Stimulated activated CD4-positive, alpha-beta T cell treated with anti-CD3 and anti-CD28 coated beads, Interleukin-1b, Interleukin-23, amount 100 ng/mL, for 24 hours (primary cell): ENCODE results near the gene ZFHX3.

ENCODE experiments used
- DNase-seq, 4 experiments: peaks; one replicate each; pipeline ENCODE4 v3.0.0-alpha.2; 2020; ENCODE audit warnings: low read depth in 4 of 4, low spot score in 1 of 4

The ZFHX3 gene

GRCh38 chr16:72978212-72978611 lies 69.7 kb downstream of the ZFHX3 start:
- DNase-seq: no peak

GRCh38 chr16:72977127-72977526 lies 70.8 kb downstream of the ZFHX3 start:
- no peak for DNase-seq

GRCh38 chr16:72976438-72977064 lies 71.4 kb downstream of the ZFHX3 start:
- DNase-seq: no peak

DNA sequence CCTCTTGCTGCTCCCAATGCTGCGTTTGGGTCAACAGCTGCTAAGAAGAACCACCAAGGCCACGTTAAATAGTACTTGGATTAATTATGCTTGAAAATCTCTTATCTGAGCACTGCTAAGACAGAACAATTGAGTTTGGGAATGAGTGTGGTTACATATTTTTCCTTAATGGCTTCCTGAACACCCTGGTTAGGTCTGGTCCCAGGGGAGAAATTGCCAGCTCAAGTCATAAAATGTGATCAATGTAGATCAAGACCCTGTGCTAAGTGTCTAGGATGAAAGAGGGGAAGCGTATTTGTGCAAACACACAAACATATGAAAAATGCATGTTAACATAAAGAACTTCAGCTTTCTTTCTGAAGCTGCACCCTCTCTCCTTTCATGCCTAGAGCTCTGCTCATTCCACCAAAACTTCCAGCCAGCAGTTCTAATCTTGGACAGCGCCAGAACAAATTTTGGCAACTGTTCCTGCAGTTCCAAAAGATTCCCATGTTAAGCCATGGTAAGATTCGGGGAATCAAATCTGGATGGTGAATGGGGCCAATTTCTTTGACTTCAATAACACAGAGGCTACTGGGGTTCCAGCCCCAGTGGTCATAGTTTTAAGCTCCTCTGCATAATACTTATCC lies 72.0 kb downstream of the ZFHX3 start:
- no peak for DNase-seq

- DNase-seq: no peak
Observed at GRCh38 chr16:72974142-72974769, 73.7 kb downstream of the ZFHX3 start.

GRCh38 chr16:72972878-72973571 lies 74.9 kb downstream of the ZFHX3 start:
- no peak for DNase-seq

DNA sequence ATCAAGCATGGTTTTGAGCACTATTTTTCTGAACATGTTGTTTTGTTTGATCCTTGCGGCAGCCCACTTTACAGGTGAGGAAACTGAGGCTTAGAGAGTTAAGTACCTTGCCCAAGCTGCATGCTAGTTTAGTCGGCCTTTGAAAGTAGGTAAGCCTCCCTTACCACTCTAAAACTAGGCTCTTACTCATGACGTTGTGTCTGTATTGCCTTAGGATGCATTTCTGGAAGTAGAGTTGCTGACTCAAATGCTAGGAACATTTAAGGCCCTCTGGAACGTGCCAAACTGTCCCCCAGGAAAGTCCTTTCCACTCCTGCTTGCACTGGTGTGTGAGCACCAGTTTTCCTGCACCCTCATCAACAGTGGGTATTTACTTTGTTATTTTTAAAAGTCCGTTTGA lies 76.6 kb downstream of the ZFHX3 start:
- no peak for DNase-seq

DNA sequence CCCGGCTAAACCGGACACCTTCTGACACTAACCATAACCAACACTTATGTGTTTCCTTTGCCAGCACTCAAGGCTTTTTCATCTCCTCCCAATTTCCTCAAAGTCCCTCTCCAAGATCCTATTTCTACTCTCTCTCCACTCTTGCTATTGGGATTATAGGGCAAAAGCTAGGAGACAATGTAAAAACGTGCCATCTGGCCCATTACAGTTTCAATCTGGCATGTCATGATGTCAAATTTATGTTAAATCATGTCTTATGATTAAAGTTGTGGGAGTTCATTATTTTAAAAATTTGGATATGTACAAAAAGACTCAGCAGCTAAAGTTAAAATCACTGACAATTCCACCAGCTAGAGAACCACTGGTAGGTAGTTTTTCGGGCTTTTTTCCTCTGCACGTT lies 77.3 kb downstream of the ZFHX3 start:
- no peak for DNase-seq

DNA sequence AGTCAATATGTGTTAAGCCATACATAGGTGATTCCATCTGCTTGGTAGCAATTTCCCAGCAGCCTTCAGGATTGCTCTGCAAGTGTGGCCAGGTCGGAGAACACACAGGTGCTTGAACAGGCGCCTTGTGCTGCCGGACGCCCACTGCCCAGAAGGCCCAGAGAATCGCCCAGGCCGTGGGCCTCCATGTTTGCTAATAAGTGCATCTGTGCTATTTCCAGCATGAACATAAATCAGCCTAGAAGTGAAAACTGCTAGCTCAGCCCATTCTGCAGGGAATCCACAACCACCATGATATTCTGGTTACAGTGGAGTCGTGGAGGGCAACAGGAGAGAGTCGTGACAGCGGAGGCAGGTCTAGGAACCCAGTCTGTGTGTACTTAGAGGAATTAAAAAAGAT lies 78.1 kb downstream of the ZFHX3 start:
- DNase-seq: no peak

DNA sequence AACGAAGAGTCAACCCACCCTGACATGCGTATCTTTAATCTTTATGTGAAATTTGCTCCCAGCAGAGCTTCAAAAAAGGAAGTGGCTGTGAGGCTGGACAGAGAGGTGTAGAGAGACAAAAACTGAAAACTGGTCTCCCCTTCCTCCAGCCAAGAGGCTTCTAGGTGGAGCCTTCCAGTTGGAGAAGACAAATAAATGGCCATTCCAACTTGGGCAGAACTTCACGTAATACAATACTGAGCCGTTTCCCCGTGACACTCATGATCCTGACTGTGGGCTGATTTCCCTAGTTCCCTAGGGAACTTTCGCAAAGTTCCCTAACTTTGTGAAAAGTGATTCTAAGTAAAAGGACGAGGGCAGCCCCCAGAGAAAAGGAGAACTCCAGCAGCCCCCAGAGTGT lies 78.8 kb downstream of the ZFHX3 start:
- no peak for DNase-seq

GRCh38 chr16:72967941-72968340 lies 80.0 kb downstream of the ZFHX3 start:
- no peak for DNase-seq

GRCh38 chr16:72963533-72964315 lies 84.2 kb downstream of the ZFHX3 start:
- DNase-seq: no peak

DNA sequence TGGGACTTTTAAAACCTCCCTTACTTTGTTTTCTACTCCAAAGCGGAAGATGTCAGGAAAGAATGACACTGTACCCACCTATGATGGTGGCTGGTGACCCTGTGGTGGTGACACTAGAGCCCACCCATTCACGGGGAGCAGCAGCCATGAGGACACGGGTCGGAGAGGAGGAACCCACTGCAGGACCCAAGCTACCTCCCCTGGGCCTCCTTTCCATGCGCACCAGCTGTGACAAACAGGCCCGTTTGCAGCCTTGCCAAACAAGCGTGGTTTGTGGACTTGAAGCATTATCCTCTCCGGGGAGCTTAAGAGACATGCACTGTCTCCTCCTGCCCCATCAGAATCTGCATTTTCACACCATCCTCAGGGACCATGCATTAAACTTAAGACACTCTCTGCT lies 85.6 kb downstream of the ZFHX3 start:
- DNase-seq: no peak

DNA sequence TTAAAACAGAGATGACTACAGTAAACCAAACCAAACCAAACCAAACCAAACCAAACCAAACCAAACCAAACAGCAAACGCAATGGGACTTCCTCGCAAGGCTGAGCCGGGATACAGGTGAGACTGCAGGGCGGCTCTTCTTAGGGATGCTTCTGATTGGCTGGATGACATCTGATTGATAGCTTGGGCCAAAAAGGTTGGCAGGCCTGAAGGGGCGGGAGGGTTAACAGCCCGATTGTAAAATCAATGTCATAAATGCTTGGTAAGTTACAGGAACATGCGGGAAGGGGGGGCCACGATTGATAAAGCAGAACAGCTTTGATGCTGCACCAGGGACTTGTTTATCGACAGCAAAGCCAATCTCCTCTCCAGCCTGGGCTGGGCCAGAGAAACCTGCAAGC lies 86.1 kb downstream of the ZFHX3 start:
- DNase-seq: no peak

- no peak for DNase-seq
Observed at GRCh38 chr16:72961115-72961832, 86.7 kb downstream of the ZFHX3 start.

DNA sequence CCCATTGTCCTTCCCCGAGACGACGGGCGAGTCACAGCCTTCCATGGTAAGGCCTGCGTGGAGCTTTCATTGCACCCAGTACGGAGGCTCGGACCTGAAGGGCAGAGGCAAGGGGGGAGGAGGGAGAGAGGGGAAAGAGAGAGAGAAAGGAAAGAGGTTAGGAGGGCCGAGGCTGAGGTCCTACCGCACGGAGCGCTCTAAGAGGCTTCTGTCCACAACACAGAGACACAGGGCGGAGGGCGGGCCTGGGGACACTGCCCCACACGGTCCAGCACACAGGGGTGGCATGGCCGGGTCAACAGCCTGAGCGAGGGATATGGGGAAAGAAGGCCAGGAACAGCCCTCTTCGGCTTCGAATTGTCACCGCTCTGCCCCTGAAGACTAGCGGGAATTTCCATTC lies 87.8 kb downstream of the ZFHX3 start:
- DNase-seq: no peak

DNA sequence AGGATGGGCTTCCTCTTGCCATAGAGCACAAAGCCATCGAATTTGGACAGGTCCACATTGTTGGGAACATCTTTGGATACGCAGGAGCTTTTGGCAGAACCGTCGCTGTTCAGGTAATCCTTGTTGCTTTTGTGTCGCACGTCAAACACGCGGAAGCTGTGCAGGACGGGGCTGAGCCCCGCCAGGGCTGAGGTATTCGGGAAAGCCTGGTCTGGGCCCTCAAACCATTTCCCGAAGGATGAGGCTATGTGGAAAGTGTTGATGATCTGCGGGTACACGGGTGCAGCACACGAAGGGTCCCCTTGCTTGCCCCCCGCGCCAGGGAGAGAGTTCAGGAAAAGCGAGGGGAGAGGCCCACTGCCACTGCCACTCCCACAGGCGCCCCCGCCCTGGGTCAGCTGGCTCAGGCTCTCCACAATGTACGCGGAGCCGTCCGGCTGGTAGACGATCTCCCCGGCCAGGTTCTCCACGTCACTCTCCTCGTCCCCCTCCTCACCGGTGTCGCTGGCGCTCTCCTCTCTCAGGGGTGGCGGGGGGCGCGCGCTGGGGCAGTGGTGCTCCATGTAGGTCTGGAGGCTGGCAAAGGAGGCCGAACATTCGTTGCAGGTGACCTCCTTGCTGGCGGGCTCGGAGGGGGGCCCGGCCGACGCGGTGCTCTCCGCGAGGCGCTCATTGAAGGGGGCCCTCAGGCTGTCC lies 88.5 kb downstream of the ZFHX3 start:
- DNase-seq: no peak

DNA sequence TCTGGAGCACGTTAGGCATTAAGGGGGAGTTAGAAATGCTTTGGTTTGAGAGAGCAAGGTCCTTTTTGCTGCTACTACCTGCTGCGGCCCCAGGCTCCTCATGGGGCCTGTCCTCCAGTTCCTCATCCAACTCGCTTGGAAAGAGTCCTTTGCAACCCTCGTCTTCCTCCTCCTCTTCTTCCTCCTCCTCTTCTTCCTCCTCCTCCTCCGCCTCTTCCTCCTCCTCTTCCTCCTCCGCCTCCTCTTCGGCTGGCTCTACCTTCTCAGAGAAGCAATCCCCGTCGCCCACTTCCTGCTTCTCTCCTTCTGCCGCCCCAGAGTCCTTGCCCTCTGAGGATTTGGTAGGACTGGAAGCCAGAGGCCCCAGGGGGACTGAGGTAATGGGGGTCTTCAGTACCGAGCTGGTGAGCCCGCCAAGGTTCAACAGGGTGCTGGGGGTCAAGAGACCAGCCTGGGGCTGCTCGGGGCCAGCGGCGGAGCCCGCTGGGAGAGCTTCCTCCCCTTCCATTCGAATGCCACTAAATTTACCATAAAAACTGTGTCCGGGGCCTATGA lies 89.3 kb downstream of the ZFHX3 start:
- DNase-seq: no peak

DNA sequence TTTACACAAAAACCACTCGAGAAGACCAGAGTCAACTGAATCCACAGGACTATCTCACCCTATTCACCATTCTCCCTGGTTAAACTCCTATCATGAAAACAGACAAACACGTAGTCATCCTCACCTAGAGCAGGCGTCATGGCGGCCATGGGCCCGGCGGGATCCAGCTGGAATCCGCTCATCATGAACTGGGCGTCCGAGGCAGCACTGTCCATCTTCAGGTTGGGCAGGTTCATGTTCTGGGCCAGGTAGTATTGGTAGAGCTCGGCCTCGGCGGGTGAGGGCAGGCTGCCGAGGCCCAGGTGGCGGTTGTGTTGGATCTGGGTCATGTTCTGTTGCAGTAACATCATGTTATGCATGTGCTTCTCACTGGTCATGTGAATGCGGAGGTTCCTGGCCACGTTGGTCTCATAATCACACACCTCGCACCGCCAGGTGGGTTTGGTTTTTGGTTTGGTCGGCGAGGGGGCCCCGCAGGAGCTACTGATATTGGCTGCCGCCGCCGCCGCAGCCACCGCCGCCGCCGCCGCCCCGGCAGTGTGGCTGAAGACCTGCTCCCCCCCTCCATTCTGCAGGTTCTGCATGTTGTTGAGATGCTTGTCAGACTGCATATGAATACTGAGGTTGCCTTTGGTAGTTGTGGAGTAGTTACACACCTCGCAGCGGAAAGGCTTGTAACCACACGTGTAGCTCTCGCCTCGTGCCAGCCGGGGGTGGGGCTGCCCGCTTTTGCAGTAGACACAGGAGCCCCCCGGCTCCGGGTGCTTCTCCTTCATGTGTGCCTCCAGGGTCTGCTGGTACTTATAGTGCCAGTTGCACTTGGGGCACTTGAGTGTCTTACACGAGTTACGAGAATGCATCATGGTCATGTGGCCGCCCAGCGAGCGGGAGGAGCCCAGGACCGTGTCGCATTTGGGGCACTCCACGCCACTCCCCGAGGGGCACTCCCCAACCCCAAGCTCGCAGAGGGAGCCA lies 90.3 kb downstream of the ZFHX3 start:
- no peak for DNase-seq
